Activated naive CD4-positive, alpha-beta T cell treated with Interleukin-2 at 50 U/mL for 16 hours (primary cell): Measurements from ENCODE around the gene PABPC1L.

Experiments
- DNase-seq: peaks from one replicate; pipeline ENCODE4 v3.0.0-alpha.2; 2020

Gene PABPC1L

DNA sequence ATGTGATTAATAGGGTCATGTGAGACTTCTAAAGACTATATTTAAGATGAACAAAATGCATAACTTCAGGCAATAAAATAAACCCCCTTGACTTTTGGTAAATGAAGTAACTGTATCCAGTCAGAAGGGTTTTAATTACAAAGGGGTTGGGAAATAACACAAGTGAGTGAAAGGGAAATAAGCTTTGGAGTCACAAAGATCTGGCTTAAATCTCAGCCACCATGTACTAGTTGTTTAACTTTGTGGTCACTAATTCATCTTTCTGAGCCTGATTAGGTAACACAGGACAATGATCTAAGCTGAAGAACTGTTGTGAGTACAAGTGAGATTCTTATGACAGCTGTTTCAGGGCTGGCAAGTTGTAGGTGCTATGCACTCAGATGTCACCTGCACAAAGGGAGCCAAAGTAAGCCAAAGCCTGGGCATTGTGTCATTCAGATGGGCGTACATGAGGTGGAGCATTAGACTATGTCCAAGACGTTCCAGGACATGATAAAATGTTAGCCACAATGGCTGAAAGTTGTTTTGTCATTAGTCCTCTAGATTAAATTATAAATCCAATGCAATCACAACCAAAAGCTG lies 36.5 kb downstream of the PABPC1L start:
- DNase-seq, result no peak

DNA sequence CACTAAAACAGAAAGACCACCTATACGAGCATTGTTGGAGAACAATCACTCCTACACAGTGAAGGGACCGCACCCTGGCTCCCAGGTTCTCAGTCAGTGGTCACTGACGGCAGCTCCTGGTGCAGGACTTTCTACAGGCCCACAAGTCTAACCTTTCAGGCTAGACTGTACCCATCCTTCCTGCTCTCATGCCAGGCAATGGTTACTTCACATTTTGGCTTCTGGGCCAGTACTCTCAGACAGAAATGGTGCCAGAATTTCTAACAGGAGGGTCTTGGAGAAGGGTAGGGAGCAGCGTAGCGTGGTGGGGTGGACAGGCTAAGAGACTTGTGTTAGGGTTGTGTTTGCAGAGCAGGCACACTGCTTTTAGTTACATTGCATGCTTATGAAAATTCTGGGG lies 38.2 kb downstream of the PABPC1L start:
- DNase-seq, result no peak

DNA sequence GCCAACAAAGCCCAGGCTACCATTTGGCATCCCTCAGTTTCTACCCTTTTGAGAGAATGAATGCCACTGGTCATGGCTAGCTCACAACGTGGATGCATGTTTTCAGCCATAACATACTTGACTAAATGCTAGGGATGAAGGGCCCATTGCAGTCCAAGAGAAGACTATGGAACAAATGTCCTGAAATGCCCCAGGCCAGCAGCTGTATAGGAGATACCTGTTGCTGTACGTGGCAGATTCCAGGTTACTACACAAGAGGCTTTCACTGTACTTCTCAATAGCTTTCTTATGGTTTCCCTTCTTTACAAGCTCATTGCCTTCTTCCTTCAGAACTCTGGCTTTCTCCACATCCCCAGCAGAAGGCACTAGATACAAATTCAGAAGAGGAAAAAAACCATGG lies 38.7 kb downstream of the PABPC1L start:
- no peak for DNase-seq

DNA sequence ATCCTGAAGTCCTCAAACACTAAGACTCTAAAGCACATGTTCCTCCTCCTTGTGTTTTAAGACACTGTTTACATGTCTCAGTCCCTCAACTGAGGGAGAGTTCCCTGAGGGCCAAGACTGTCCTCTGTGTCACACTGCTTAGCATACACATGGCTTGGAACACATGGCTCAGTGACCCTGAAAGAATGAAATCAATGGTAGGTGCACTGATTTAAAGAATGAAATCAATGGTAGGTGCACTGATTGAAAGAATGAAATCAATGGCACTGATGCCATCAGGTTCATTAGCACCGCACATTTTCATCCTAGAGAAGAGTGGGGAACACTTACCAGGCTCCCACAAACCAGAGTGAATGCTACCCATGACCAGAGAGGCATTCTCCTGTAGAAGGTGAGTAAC lies 40.5 kb downstream of the PABPC1L start:
- no peak for DNase-seq

DNA sequence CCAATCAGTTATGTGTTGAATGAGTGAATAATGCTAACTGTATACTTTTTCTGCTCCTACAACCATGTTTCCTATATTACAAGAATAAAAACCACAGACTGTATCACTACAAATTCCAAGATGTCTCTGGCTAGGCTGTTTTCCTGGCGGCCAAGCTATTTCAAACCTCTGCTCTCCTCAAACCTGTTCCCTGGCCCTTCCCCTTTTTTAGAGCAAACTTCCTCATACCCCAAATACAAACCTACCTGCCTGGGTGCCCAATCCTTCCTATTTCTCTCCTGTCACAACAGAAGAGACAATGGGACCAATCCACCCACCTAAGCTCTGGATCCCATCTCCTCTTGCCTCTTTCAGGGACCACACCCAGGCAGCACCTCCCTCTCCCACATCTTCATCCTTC lies 42.9 kb downstream of the PABPC1L start:
- no peak for DNase-seq

DNA sequence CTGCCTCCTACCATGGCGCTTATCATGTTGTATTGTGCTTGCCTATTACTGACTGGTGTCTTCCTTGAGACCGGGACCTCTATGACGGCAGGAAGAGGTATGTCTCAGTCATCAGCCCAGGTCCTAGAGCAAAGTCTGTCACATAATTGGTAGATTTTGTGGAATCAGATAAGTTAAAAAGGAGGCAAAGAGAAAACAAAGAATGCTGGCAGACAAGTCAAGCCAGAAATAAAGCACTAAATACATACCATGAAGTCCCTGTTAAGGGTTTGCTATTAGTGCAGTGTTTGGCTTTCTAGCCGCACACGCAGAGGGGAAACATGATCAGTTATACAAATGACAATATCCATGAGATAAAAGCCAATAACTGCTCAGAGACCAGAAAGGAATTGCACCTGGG lies 44.4 kb downstream of the PABPC1L start:
- no peak for DNase-seq

DNA sequence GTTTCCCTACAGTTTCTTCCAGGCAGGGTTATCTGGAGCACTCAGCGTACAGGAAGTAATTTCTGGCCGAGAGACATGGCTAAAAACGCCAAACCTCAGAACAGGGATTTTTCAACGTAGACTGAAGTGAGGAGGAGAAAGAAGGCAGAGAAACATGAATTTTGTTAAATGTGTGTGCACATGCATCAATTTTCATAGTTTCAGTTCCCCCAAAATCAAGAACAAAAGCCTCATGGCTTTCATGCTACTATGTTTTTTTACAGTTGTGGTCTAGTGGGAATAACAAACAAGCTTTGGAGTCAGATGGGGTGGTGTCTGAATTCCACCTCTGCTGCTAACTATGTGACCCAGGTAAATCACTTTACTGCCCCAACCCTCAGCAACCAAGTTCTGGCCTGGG lies 45.4 kb downstream of the PABPC1L start:
- no peak for DNase-seq

DNA sequence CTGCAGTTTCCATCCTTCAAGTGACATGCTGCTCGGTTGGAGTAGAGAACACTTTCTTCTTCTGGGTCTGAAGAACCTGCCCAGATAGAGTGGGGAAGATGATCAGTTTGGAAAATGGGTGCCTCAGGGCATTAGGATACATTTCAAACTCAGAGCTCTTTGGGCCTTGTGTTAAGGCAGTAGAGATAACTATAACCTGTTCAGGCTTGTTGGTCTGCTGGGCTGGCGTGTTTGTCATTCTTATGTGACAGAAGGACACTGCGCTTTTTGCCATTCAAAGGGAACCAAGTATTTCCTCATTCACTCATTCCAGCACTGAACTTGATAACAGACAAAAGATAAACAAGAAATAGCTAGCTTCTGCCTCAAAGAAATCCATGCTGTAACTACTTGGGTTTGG lies 46.5 kb downstream of the PABPC1L start:
- no peak for DNase-seq

DNA sequence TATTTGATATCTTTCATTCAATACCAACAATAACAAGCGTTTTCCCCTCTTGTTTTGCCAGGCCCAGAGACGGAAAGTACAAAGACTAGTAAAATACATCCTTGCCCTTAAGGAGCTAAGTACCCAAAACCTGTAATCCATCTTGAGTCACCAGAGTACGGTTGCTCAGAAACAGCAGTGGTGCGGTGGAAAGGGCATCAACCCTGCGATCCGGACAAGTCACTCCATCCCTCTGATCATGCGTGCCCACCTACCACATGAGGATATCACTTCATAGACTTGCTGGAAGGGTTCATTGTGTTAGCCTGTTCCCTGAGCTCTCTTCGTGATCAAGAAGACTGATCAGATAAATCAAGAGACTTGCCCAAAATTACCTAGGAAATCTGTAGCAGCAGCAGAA lies 48.4 kb downstream of the PABPC1L start:
- DNase-seq, result no peak

DNA sequence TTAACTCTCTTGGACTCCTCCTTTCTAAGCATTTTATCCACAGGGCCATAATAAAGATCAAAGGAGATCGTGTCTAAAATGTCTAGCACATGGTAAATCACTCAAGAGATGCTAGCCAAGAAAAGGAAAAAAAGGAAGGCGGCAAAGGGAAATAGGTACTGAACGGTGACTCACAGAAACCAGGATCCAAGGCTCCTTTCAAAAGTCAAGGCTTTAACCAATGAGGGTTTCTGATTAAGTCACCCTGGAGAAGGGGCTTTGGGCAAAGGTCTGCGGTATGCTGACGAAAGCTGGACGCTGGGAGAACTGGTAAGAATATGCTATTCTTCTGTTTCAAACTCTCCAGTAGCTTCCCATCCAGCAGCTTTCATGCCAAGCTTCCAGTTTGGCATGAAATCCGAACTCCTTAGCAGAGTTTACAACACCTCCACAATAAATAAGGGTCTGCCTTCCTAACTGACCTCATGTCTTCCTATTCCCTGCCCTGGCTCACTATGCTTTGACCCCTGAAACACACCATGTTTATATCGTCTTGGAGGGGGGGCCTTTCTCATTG lies 49.3 kb downstream of the PABPC1L start:
- peak; percentile 24 for DNase-seq

DNA sequence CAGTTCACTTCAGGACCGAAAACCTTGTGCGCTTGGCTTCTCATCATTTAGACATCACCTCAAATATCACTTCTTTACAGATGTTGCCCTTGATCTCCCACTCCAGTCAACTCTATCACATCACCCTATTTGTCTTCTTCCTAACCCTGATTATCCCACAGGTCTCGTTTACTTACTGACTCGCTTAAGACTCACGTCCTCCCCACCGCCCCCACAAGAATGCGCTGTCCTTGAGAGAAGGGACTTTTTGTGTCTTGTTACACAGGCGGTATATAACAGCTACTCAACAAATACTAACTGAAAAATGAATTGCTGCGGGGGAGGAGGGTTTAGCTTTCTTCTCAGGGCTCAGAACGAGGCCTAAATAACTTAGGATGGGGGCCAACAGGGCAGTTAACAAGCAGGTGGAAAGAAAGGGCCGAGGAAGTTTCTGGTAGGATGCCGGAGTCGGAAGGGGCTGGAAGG lies 49.8 kb downstream of the PABPC1L start:
- DNase-seq, result peak; percentile 85

DNA sequence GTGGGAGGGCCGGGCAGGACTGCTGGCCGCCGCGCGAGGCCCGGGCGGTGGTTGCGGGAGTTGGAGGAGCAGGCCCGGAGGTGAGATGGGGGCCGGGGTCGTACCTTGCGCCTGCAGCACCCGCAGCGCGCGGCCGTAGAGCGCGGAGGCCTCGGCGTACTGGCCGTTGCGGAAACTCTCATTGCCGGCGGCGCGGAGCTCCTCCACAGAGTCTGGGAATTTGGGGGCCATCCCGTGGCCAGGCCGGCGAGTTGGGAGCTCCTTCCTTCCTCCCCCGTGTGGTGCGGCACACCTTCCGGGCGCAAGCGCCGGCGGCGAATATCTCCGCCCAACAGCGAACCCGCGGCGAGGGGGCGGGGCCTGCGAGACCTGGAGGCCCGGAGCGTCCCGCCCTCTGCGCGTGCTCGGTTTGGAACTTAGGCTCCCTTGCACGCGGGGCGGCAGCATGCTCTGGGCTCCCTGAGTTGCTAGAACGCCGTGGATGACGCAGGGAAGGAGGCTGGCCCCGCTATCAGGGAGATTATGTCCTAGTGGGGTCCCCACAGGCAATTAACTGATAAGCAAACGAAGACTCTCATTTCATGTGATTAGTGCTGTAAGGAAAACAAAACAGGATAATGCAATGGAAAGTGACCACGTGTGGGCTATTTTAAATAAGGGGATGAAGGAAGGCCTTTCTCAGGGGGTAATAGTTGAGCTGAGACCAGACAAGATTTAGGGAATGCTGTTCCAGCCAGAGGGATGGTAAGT lies 50.4 kb downstream of the PABPC1L start, which contains the start of gene TOMM34:
Gene TOMM34 (minus strand): TSS at position 295 of the 750 bp plus-strand sequence. CDS start 64 bp downstream, at position 231.
- peak; percentile 97 for DNase-seq

DNA sequence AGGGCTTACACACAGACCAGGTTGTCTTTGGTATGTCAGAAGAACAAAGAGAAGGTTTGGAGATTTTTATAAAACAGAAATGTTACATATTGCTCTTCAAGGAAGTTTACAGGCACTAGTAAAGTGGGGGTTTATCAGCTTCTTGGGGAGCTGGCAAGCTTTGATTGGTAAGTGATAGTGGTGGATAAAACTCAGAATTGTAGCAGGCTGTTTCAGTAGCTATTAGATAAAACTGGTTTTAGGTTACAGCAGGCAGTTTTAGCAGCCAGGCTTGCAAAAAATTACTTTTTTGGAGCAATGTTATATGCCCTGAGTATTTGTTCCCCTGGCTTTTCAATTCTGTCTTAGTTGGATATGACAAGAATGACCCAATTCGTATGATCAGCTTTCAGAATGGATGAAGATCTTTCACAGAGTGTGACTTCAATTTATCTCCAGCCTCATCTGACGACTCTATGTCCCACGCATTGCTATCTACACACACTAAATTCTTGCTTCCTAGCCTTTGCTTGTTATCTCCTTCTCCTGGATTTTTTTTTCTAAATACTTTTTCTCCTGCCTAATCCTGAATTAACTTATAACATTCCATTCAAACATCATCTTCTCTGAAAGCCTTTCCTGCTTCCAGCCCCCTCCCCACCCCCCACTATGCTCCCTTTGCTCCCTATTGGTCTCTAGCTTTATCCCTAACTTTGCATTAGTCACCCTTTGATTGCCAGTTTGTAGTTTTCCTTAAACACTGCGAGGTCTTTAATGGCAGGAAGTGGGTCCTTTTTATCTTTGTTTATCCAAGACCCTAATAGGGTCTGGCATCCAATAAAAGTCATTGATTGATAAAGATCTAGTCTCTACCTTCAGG lies 51.4 kb downstream of the PABPC1L start:
- no peak for DNase-seq

DNA sequence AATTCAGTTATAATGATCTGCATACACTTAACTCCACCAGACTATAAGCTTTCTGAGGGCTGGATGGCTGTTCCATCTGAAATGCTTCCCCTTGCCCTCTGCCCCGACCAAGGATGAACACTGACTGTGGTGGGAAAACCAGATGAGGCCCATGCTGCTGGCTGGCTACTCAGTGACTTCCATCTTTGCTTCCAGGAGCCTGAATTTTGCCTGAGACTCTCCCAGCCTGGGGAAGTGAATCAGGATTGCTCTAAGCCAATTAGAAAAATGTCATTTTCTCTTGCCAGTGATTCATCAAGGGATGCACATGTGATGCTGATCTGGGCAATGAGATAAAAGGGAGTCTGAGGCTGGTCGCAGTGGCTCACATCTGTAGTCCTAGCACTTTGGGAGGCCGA lies 52.0 kb downstream of the PABPC1L start:
- DNase-seq, result no peak

DNA sequence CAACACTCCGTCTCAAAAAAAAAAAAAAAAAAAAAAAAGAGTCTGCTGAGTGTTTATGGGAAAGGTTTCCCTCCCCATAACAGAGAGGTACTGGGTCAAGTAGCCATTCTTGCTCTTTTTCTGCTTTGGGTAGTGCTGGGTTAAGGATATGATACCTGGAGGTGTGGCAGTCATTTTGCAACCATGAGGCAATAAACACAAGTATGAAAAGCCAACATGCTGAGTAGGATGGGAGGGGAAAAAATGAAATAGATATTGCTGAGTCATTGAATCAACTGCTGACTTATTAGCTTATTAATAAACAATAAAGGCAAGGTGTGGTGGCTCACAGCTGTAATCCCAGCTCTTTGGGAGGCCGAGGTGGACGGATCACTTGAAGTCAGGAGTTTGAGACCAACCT lies 52.6 kb downstream of the PABPC1L start:
- DNase-seq, result no peak

DNA sequence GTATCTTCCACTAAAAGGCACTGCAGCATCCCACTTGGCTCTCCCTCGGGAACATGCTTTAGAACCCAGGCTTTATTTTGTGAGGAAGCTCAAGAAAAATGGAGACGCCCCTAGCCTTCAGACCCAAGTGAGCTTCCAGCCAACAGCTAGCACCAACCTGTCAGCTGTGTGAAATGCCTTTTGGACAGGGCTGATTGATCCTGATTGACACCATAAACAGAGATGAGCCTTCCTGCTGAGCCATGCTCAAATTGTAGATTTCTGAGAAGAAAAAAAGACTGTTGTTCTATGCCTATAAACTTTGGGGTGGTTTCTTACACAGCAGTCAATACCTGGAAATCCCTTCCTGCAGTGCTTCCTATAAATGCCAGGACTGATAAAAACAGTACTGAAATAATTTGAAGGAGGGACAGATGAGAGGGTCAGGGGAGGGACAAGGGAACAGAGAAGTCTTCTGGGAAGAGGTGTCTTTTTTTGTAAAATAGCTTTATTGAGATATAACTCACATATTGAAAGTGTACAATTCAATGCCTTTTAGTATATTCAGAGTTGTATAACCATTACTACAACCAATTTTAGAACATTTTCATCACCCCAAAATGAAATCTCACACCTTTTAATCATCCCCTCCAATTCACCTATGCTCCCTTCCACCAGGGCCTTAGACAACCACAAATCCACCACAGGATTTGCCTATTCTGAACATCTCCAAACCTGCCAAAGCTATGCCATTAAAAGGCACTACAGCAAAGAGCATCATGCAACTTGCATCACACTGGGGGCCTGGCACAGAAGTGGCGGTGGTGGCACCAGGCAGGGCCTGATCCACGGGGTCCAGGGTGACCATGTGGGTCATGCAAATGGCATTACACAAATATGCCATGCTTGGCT lies 53.7 kb downstream of the PABPC1L start:
- DNase-seq, result no peak

DNA sequence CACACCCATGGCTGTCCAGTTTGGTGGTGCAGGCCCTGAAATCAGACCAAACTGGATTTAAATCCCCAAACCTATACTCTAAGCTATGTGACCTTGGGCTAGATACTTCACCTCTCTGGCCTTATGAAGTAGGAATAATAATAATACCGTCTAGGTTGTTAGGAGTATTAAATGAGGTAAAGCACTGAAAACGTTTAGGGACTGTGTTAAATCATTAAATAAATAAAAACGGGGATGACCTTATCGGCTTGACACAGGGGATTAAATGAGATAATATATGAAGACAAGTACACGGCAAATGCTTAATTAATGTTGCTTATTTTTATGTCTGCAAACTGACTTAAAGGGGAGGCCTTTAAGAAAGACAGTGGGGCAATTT lies 55.8 kb downstream of the PABPC1L start:
- DNase-seq, result no peak

DNA sequence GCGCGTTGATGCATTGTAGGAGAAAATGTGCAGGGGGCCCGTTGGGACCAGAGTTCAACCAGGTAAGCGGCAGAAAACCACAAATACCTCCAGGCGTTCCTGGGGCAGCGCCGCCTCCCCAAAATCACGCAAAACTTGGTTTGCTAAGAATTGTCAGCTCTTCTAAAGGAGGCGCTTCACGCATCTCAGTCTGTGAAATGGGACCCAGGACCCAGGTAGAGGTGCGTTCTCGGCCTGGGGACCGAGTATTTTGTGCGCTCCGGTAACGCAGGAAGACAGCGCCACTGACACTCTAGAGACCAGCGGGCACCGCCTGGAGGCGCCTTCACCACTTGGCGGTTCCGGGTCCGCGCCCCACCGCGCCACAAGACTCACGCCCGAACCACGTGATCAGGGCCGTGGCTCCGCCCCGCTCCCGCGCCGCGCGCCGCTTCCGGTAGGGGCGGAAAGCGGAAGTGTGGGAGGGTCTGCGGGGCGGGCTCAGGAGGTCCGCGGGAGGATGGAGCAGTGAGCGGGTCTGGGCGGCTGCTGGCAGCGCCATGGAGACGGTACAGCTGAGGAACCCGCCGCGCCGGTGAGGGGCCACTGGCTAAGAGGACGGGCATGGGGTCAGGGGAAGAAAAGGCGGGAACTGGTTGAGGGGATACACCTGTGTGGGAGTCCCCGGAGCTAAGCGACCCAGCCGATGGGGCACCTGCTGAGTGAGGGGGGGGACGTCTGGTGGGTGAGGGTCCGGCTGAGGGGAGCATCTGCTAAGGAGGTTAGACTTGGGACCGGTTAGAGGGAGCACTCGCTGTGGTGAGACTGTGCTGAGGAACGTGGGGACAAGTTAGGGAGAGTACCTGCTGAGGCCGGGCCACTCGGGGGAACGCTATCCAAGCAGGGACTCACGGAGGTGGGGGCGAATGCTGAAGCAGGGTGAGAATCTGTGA lies 56.4 kb downstream of the PABPC1L start, which contains the start of gene STK4:
Gene STK4 (plus strand): TSS at position 483 of the 932 bp plus-strand sequence. CDS start 57 bp downstream, at position 540.
- DNase-seq, result peak; percentile 95

DNA sequence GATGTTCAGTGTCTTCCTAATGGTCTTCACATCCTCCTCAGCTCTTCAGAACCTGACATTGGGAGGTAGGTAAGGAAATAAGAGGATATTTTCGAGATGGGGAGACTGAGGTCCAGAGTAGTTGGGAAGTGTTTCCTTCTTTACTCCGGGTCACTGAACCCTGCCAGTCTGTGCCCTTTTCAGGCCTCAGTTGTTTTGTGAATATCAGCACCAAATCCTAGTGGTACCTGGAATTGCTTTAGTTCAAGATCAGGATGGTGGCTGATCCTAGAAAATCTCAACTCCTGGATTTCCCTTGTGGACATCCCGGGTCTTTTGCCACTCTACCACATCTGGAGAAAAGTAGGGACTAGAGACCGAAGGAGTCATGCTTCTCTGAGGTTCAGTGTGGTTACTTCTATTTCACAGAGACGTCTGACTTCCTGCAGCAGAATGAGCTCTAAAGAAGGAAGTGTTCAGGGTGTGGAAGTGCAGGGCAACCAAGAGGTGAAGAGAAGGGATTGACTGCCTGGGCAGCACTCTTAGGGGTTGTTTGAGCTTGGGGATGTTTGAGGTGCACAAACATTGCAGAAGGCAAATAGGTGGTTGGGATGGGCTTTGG lies 57.4 kb downstream of the PABPC1L start:
- peak; percentile 23 for DNase-seq

DNA sequence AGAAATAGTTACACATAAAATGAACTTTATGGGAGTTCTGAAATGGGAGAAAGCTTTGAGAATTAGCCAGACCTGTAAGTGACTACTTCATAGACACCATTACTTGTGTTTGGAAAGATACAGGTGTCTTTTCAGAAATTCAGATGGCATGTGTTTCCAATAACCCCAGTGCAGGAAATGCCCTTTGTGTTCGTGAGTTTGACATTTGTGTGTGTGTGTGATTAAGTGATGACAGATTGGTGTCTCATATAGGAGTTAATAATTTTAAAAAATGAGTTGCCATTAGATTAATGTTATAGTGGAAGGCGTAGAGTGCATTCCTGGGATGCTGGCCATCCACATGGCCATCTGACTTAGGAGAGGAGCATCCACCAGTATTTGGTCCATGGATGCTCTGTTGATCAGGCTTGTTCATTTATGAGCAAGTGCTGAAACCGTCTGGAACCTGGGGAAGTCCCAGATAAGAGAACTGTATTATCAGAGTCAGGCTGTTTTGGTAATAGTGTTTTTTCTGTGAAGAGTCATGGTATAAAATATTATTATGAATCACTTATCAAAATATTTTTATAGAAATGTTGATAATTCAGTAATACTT lies 59.5 kb downstream of the PABPC1L start:
- peak; percentile 40 for DNase-seq
